Panc1 (cell line): ENCODE measurements around the gene LIPE. TPM values are rescaled to one million over a fixed set of nuclear protein-coding genes. Genes with fewer than 3 reads are reported as not detected.

Source experiments
- ATAC-seq: fragments of 200-7000 bp; cut with Tn5 transposase; 2 replicates; pipeline ENCODE4 v1.9.1; 2020; ENCODE audit warnings: mild to moderate bottlenecking, moderate library complexity
- BruUV-seq: library from RNA; stranded (reverse); fragments of 400-500 nt; replicated peaks from 2 replicates; lab custom pipeline; 2021; lab: Mats Ljungman, UMichigan
- CTCF ChIA-PET: fragments of 300-600 bp; sonication (Branson Sonifier 250); formaldehyde crosslinking; loops from one replicate; lab custom pipeline; 2022; ENCODE audit warnings: antibody characterized with exemption; lab: Charles Lee
- POLR2A ChIA-PET: fragments of 300-600 bp; sonication (Branson Sonifier 250); formaldehyde crosslinking; loops from one replicate; lab custom pipeline; 2022; ENCODE audit warnings: antibody characterized with exemption; lab: Charles Lee
- DNase-seq: peaks from one replicate; pipeline ENCODE4 v3.0.0-alpha.2; 2010; ENCODE audit warnings: low read depth, low spot score
- H3K27ac ChIP-seq: 2 replicates; pipeline ENCODE4 v1.5.1; 2011; ENCODE audit warnings: mild to moderate bottlenecking, low read length, inconsistent platforms
- H3K27me3 ChIP-seq: fragments of 200-500 bp; sonication (Bioruptor generic); 2 replicates; pipeline ENCODE4 v1.6.0; 2014; ENCODE audit warnings: low read length, inconsistent platforms; ENCODE audit not compliant: control insufficient read depth, insufficient read depth
- H3K36me3 ChIP-seq: fragments of 200-500 bp; sonication (Bioruptor generic); 2 replicates; pipeline ENCODE4 v1.5.1; 2014; ENCODE audit warnings: inconsistent platforms, mild to moderate bottlenecking, low read length, moderate library complexity; ENCODE audit not compliant: control insufficient read depth, insufficient read depth
- H3K4me1 ChIP-seq: 2 replicates; pipeline ENCODE4 v1.5.1; 2011; ENCODE audit warnings: inconsistent platforms, mild to moderate bottlenecking, low read length, moderate library complexity; ENCODE audit not compliant: control insufficient read depth, insufficient read depth
- H3K4me3 ChIP-seq, 2 experiments: 2 replicates each; pipeline ENCODE4 v1.5.1; 2011 to 2012; ENCODE audit warnings: low read depth in 2 of 2, low read length in 2 of 2, mild to moderate bottlenecking in 2 of 2, inconsistent platforms in 1 of 2, moderate library complexity in 1 of 2
- H3K9me3 ChIP-seq: fragments of 200-500 bp; sonication (Bioruptor generic); 2 replicates; pipeline ENCODE4 v1.5.1; 2014; ENCODE audit warnings: low read depth, mild to moderate bottlenecking, inconsistent platforms, low read length, moderate library complexity; ENCODE audit not compliant: control insufficient read depth, insufficient read depth
- POLR2AphosphoS5 ChIP-seq: IDR thresholded peaks from 2 replicates; pipeline ENCODE4 v1.6.1; 2012; ENCODE audit warnings: mild to moderate bottlenecking, low read depth, low read length, moderate library complexity
- REST ChIP-seq, 2 experiments: IDR thresholded peaks; 2 replicates each; pipeline ENCODE4 v1.6.1; 2011 to 2012; ENCODE audit warnings: low read depth in 2 of 2, control low read depth in 1 of 2, low read length in 1 of 2, mild to moderate bottlenecking in 1 of 2, moderate library complexity in 1 of 2; ENCODE audit not compliant: insufficient read depth in 1 of 2
- SIN3A ChIP-seq: IDR thresholded peaks from 2 replicates; pipeline ENCODE4 v1.6.1; 2012; ENCODE audit warnings: low read depth, mild to moderate bottlenecking, low read length, moderate library complexity, borderline replicate concordance; ENCODE audit not compliant: insufficient read depth
- TCF7L2 ChIP-seq: IDR thresholded peaks from 2 replicates; pipeline ENCODE4 v1.6.1; 2011; ENCODE audit warnings: mild to moderate bottlenecking, low read depth, low read length, inconsistent platforms
- in situ Hi-C: cut with HindIII; loops from 2 replicates; pipeline ENCODE4 v1.10.0; 2016; ENCODE audit warnings: low sequenced_read_pairs, low pct_unique_long_range_greater_than_20kb
- intact Hi-C: fragments of 100-400 bp; cut with micrococcal nuclease; formaldehyde crosslinking; loops from one replicate; pipeline ENCODE4 v1.10.0; 2022; ENCODE audit not compliant: unreplicated experiment
- total RNA-seq: library from RNA; stranded (reverse); gene quantifications from one replicate; pipeline ENCODE4 v1.2.1, GENCODE V29; 2021; ENCODE audit not compliant: unreplicated experiment
- TF ChIP-seq, protein P1 (sequence below): fragments of 450-650 bp; IDR thresholded peaks from 2 replicates; pipeline ENCODE4 v1.5.1; 2017; ENCODE audit warnings: mild to moderate bottlenecking

Gene LIPE
- total RNA-seq, 1 experiment from 2014 or later = 3.4 TPM

- intact Hi-C loops (no loop called here), in situ Hi-C loops (no loop called here)
- H3K27ac ChIP-seq = no peak overlapping the region
- POLR2A ChIA-PET = no interaction called here
- no peaks in the 10 kb centered on the region for H3K9me3 ChIP-seq
- no peak overlapping the region for H3K4me3 ChIP-seq
- TF ChIP-seq TCF7L2 = no peak
- TF ChIP-seq, protein P1, sequence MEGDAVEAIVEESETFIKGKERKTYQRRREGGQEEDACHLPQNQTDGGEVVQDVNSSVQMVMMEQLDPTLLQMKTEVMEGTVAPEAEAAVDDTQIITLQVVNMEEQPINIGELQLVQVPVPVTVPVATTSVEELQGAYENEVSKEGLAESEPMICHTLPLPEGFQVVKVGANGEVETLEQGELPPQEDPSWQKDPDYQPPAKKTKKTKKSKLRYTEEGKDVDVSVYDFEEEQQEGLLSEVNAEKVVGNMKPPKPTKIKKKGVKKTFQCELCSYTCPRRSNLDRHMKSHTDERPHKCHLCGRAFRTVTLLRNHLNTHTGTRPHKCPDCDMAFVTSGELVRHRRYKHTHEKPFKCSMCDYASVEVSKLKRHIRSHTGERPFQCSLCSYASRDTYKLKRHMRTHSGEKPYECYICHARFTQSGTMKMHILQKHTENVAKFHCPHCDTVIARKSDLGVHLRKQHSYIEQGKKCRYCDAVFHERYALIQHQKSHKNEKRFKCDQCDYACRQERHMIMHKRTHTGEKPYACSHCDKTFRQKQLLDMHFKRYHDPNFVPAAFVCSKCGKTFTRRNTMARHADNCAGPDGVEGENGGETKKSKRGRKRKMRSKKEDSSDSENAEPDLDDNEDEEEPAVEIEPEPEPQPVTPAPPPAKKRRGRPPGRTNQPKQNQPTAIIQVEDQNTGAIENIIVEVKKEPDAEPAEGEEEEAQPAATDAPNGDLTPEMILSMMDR = no peak
- no peak for TF ChIP-seq POLR2AphosphoS5
- TF ChIP-seq SIN3A = no peak
- TF ChIP-seq REST (IDR thresholded peaks at IDR 0.05; ENCODE audit: insufficient read depth in 1 of 2, low read depth in 2 of 2, low read length in 1 of 2) = no peak
- no peaks in the 10 kb centered on the region for H3K27me3 ChIP-seq
- ATAC-seq (no peak), DNase-seq (no peak)
- no peaks in the 10 kb centered on the region for H3K36me3 ChIP-seq
- no peaks in the 10 kb centered on the region for H3K4me1 ChIP-seq
- BruUV-seq = no TSS peak
- CTCF ChIA-PET = no interaction called here
Observed at GRCh38 chr19:42376177-42376555, 51.0 kb downstream of the LIPE start.

DNA sequence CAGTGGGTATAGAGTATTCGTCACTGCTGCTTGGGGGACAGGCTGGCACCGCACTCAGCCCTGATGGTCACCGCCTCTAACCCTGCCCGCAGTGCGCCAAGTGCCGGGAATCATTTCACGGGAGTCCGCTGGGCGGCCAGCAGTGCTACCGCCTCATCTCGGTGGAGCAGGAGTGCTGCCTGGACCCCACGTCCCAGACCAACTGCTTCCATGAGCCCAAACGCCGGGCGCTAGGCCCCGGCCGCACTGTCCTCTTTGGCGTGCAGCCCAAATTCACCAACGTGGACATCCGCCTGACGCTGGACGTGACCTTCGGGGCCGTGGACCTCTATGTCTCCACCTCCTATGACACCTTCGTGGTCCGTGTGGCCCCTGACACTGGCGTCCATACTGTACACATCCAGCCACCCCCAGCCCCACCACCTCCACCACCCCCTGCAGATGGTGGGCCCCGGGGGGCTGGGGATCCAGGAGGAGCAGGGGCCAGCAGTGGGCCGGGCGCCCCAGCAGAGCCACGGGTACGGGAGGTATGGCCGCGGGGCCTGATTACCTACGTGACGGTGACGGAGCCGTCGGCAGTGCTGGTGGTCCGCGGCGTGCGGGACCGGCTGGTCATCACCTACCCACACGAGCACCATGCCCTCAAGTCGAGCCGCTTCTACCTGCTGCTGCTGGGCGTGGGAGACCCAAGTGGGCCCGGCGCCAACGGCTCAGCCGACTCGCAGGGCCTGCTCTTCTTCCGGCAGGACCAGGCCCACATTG is 51.6 kb downstream of the LIPE start:
- DNase-seq (no peak), ATAC-seq (no peak)
- H3K27ac ChIP-seq = no peak overlapping the region
- no peak overlapping the region for H3K4me3 ChIP-seq
- ChIA-PET POLR2A (no interaction called here), CTCF (no interaction called here)
- TF ChIP-seq SIN3A (no peak), REST (IDR thresholded peaks at IDR 0.05; ENCODE audit: insufficient read depth in 1 of 2, low read depth in 2 of 2, low read length in 1 of 2) (no peak), POLR2AphosphoS5 (no peak), TCF7L2 (no peak)
- TF ChIP-seq, protein P1 = no peak
- no peaks in the 10 kb centered on the region for H3K27me3 ChIP-seq
- intact Hi-C loops = no loop called here
- H3K9me3 ChIP-seq = no peaks in the 10 kb centered on the region
- H3K4me1 ChIP-seq = no peaks in the 10 kb centered on the region
- in situ Hi-C loops = no loop called here
- H3K36me3 ChIP-seq = no peaks in the 10 kb centered on the region
- no TSS peak for BruUV-seq
